Measurements from ENCODE around the gene GALNT10. TPM values are rescaled to one million over a fixed set of nuclear protein-coding genes. Genes with fewer than 3 reads are reported as not detected.

The GALNT10 gene
- total RNA-seq, 1 donor from 2014 or later, result 10.2 TPM

DNA sequence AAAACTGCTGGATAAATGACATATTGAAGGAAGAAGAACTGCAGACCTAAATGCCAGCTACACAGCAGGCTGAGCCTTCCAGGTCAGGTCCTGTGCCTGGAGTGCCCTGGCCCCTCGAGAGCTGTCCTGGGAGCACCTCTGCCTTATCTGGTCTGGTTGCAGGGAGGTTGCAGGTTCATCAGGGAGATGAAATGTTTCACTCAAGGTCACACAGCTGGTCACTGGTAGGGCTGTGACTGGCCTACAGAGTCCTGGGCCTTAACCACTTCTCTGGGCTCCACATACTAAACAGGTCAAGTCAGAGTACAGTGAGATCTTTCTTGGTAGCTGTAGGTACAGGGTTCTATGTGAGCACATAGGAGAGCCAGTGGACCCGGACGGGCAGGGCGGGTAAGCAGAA is 16.7 kb downstream of the GALNT10 start:
- Mint-ChIP-seq H3K27me3 (ENCODE audit: insufficient read depth, low read depth) (peaks cover 3% of the 10 kb centered on the region), H3K9me3 (no peaks in the 10 kb centered on the region), H3K36me3 (peaks cover 16% of the 10 kb centered on the region), H3K27ac (peak overlapping the region; percentile 64), H3K4me1 (peaks cover 37% of the 10 kb centered on the region), H3K4me3 (no peak overlapping the region)
- Histone ChIP-seq H3F3A (ENCODE audit: low read depth) (no peaks in the 10 kb centered on the region), H3K4me1 (peaks cover 3% of the 10 kb centered on the region), H3K9ac (no peak overlapping the region), H3K4me2 (no peak overlapping the region), H3K27ac (no peak overlapping the region), H3K36me3 (no peaks in the 10 kb centered on the region), H4K20me1 (ENCODE audit: low read depth) (peaks cover 8% of the 10 kb centered on the region), H2AFZ (replicated peaks) (no peak overlapping the region), H3K27me3 (no peaks in the 10 kb centered on the region), H3K4me3 (no peak overlapping the region), H3K79me2 (ENCODE audit: low read depth) (no peaks in the 10 kb centered on the region), H3K9me3 (ENCODE audit: low read depth) (no peaks in the 10 kb centered on the region)
- TF ChIP-seq, protein P1, sequence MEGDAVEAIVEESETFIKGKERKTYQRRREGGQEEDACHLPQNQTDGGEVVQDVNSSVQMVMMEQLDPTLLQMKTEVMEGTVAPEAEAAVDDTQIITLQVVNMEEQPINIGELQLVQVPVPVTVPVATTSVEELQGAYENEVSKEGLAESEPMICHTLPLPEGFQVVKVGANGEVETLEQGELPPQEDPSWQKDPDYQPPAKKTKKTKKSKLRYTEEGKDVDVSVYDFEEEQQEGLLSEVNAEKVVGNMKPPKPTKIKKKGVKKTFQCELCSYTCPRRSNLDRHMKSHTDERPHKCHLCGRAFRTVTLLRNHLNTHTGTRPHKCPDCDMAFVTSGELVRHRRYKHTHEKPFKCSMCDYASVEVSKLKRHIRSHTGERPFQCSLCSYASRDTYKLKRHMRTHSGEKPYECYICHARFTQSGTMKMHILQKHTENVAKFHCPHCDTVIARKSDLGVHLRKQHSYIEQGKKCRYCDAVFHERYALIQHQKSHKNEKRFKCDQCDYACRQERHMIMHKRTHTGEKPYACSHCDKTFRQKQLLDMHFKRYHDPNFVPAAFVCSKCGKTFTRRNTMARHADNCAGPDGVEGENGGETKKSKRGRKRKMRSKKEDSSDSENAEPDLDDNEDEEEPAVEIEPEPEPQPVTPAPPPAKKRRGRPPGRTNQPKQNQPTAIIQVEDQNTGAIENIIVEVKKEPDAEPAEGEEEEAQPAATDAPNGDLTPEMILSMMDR (IDR thresholded peaks at IDR 0.05), result no peak
- TF ChIP-seq EZH2 (IDR thresholded peaks at IDR 0.05) (no peak), EZH2phosphoT487 (IDR thresholded peaks at IDR 0.05) (no peak)
- DNase-seq (ENCODE audit: low spot score), result no peak

DNA sequence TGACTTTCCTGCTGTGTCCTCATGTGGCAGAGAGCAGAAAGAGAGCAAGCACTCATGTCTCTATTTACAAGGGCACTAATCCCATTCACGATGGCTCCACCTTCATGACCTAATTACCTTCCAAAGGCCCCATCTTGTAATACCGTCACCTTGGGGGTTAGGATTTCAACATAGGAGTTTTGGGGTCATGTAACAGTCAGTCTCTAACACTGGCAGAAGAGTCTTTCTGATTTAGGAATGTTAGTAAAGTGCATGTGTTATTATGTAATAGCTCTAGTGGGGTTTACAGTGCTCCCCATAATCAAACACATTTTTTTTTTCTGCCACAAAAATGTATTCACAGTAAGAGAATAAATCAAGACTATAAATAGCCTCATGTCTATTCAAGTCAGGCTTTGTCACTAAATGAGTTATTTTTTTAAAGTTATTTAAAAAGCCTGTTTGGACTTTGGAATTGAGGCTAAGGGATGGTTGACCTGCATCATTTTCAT is 19.1 kb downstream of the GALNT10 start:
- TF ChIP-seq EZH2 (IDR thresholded peaks at IDR 0.05), result no peak
- TF ChIP-seq EZH2phosphoT487 (IDR thresholded peaks at IDR 0.05), result no peak
- TF ChIP-seq, protein P1 (IDR thresholded peaks at IDR 0.05), result no peak
- H3K36me3 ChIP-seq, result no peaks in the 10 kb centered on the region
- peaks cover 34% of the 10 kb centered on the region for H3K4me1 Mint-ChIP-seq
- H3K9ac ChIP-seq, result no peak overlapping the region
- peaks cover 6% of the 10 kb centered on the region for H3K27me3 Mint-ChIP-seq (ENCODE audit: insufficient read depth, low read depth)
- H3K4me2 ChIP-seq, result no peak overlapping the region
- H2AFZ ChIP-seq (replicated peaks), result no peak overlapping the region
- peaks cover 16% of the 10 kb centered on the region for H3K36me3 Mint-ChIP-seq
- H3F3A ChIP-seq (ENCODE audit: low read depth), result no peaks in the 10 kb centered on the region
- no peaks in the 10 kb centered on the region for H3K4me1 ChIP-seq
- no peak overlapping the region for H3K27ac ChIP-seq
- DNase-seq (ENCODE audit: low spot score), result no peak
- H3K79me2 ChIP-seq (ENCODE audit: low read depth), result no peaks in the 10 kb centered on the region
- peaks cover 8% of the 10 kb centered on the region for H4K20me1 ChIP-seq (ENCODE audit: low read depth)
- H3K4me3 Mint-ChIP-seq, result no peak overlapping the region
- H3K27me3 ChIP-seq, result no peaks in the 10 kb centered on the region
- no peak overlapping the region for H3K4me3 ChIP-seq
- H3K9me3 ChIP-seq (ENCODE audit: low read depth), result no peaks in the 10 kb centered on the region
- no peaks in the 10 kb centered on the region for H3K9me3 Mint-ChIP-seq
- no peak overlapping the region for H3K27ac Mint-ChIP-seq

DNA sequence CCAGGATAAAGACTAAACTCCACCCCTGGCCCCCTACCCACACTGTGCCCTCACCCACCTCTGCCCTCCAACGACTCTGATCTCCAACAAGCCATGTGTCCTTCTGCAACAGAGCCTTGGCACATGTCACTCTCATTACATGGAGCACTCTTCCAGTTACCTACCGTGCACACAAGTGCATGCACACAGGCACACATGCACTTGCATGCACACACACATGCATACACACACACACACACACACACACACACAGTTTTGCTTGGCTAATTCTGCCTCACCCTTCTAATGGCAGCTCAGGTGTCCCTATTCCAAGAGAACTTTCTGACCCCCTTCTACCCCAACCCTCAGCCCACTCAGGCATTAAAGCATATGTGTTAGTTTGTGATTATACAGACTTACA is 19.6 kb downstream of the GALNT10 start:
- H3K36me3 Mint-ChIP-seq, result peaks cover 16% of the 10 kb centered on the region
- Histone ChIP-seq H3K4me3 (no peak overlapping the region), H3K27me3 (no peaks in the 10 kb centered on the region), H3K4me1 (no peaks in the 10 kb centered on the region), H3K79me2 (ENCODE audit: low read depth) (no peaks in the 10 kb centered on the region), H3K9ac (no peak overlapping the region), H3K9me3 (ENCODE audit: low read depth) (no peaks in the 10 kb centered on the region), H3K27ac (no peak overlapping the region), H2AFZ (replicated peaks) (no peak overlapping the region), H3K36me3 (no peaks in the 10 kb centered on the region), H3F3A (ENCODE audit: low read depth) (no peaks in the 10 kb centered on the region), H4K20me1 (ENCODE audit: low read depth) (peaks cover 8% of the 10 kb centered on the region), H3K4me2 (no peak overlapping the region)
- H3K4me1 Mint-ChIP-seq, result peaks cover 34% of the 10 kb centered on the region
- no peak overlapping the region for H3K27ac Mint-ChIP-seq
- peaks cover 6% of the 10 kb centered on the region for H3K27me3 Mint-ChIP-seq (ENCODE audit: insufficient read depth, low read depth)
- no peak for DNase-seq (ENCODE audit: low spot score)
- H3K4me3 Mint-ChIP-seq, result no peak overlapping the region
- no peaks in the 10 kb centered on the region for H3K9me3 Mint-ChIP-seq
- TF ChIP-seq EZH2 (IDR thresholded peaks at IDR 0.05) (no peak), EZH2phosphoT487 (IDR thresholded peaks at IDR 0.05) (no peak)
- TF ChIP-seq, protein P1 (IDR thresholded peaks at IDR 0.05), result no peak
